Mesenchymal stem cell (in vitro differentiated cells and primary cell): Measurements from ENCODE around the gene PICALM.

ENCODE experiments used
- DNase-seq: peaks from one replicate; pipeline ENCODE4 v3.0.0-alpha.2; 2013
- H2AFZ ChIP-seq: one replicate; pipeline ENCODE4 v1.6.1; 2013; ENCODE audit warnings: low read depth, mild to moderate bottlenecking, control low read depth, inconsistent platforms, low read length, moderate library complexity
- H2AK5ac ChIP-seq: 2 replicates; pipeline ENCODE4 v1.6.1; 2013; ENCODE audit warnings: low read length, moderate library complexity, mild to moderate bottlenecking, inconsistent platforms; ENCODE audit not compliant: severe bottlenecking
- H2BK120ac ChIP-seq: one replicate; pipeline ENCODE4 v1.6.1; 2013; ENCODE audit warnings: low read depth, mild to moderate bottlenecking, inconsistent platforms, low read length, moderate library complexity
- H2BK12ac ChIP-seq, 2 experiments: one replicate each; pipeline ENCODE4 v1.6.1; 2013; ENCODE audit warnings: inconsistent platforms in 2 of 2, low read length in 2 of 2, mild to moderate bottlenecking in 2 of 2, moderate library complexity in 2 of 2, control low read depth in 1 of 2
- H2BK15ac ChIP-seq: one replicate; pipeline ENCODE4 v1.6.1; 2013; ENCODE audit warnings: mild to moderate bottlenecking, low read depth, inconsistent platforms; ENCODE audit not compliant: poor library complexity, severe bottlenecking
- H2BK5ac ChIP-seq: 2 replicates; pipeline ENCODE4 v1.6.1; 2013; ENCODE audit warnings: low read depth, mild to moderate bottlenecking, low read length, control low read depth, inconsistent platforms; ENCODE audit not compliant: poor library complexity, severe bottlenecking
- H3K14ac ChIP-seq, 2 experiments: one replicate each; pipeline ENCODE4 v1.6.1; 2013; ENCODE audit warnings: inconsistent platforms in 2 of 2, low read length in 2 of 2, control low read depth in 1 of 2, mild to moderate bottlenecking in 1 of 2, moderate library complexity in 1 of 2
- H3K18ac ChIP-seq, 2 experiments: one replicate each; pipeline ENCODE4 v1.6.1; 2013; ENCODE audit warnings: inconsistent platforms in 2 of 2, low read length in 2 of 2, control low read depth in 1 of 2, low read depth in 1 of 2, mild to moderate bottlenecking in 1 of 2
- H3K23ac ChIP-seq, 2 experiments: one replicate each; pipeline ENCODE4 v1.6.1; 2013; ENCODE audit warnings: inconsistent platforms in 2 of 2, low read length in 2 of 2, mild to moderate bottlenecking in 2 of 2, moderate library complexity in 2 of 2, control low read depth in 1 of 2
- H3K27ac ChIP-seq: 2 replicates; pipeline ENCODE4 v1.5.1; 2013; ENCODE audit warnings: mild to moderate bottlenecking, moderate library complexity, low read length, control low read depth, inconsistent platforms; ENCODE audit not compliant: poor library complexity, severe bottlenecking
- H3K27me3 ChIP-seq, 2 experiments: 2 replicates each; pipeline versions ENCODE4 v1.6.1 to v1.7.0; 2013; ENCODE audit warnings: low read length in 2 of 2, mild to moderate bottlenecking in 2 of 2, moderate library complexity in 2 of 2, control low read depth in 1 of 2, inconsistent platforms in 1 of 2; ENCODE audit not compliant: control insufficient read depth in 1 of 2, insufficient read depth in 1 of 2
- H3K36me3 ChIP-seq, 2 experiments: 2 replicates each; pipeline versions ENCODE4 v1.6.1 to v1.7.0; 2013; ENCODE audit warnings: low read length in 2 of 2, control low read depth in 1 of 2, inconsistent platforms in 1 of 2, low read depth in 1 of 2, mild to moderate bottlenecking in 1 of 2; ENCODE audit not compliant: insufficient read depth in 2 of 2, control insufficient read depth in 1 of 2
- H3K4ac ChIP-seq, 2 experiments: one replicate each; pipeline ENCODE4 v1.6.1; 2013; ENCODE audit warnings: inconsistent platforms in 2 of 2, low read length in 2 of 2, mild to moderate bottlenecking in 2 of 2, moderate library complexity in 2 of 2, control low read depth in 1 of 2, low read depth in 1 of 2
- H3K4me1 ChIP-seq: 2 replicates; pipeline ENCODE4 v1.6.1; 2013; ENCODE audit warnings: low read depth, low read length, control low read depth; ENCODE audit not compliant: control insufficient read depth, insufficient read depth
- H3K4me2 ChIP-seq: 2 replicates; pipeline ENCODE4 v1.6.1; 2013; ENCODE audit warnings: low read length, mild to moderate bottlenecking, inconsistent platforms; ENCODE audit not compliant: poor library complexity, severe bottlenecking
- H3K4me3 ChIP-seq, 2 experiments: 2 replicates each; pipeline versions ENCODE4 v1.5.1 to v1.7.0; 2013; ENCODE audit warnings: low read length in 2 of 2, mild to moderate bottlenecking in 2 of 2, control low read depth in 1 of 2, low read depth in 1 of 2; ENCODE audit not compliant: insufficient read depth in 1 of 2
- H3K79me1 ChIP-seq: replicated peaks from 2 replicates; pipeline ENCODE4 v1.6.1; 2013; ENCODE audit warnings: mild to moderate bottlenecking, control low read depth, low read length, inconsistent platforms; ENCODE audit not compliant: poor library complexity, severe bottlenecking
- H3K9ac ChIP-seq: 2 replicates; pipeline ENCODE4 v1.7.0; 2013; ENCODE audit warnings: mild to moderate bottlenecking, low read length, moderate library complexity
- H3K9me3 ChIP-seq: 2 replicates; pipeline ENCODE4 v1.7.0; 2013; ENCODE audit warnings: mild to moderate bottlenecking, low read length; ENCODE audit not compliant: control insufficient read depth
- H4K8ac ChIP-seq: one replicate; pipeline ENCODE4 v1.6.1; 2013; ENCODE audit warnings: inconsistent platforms, mild to moderate bottlenecking, low read length, moderate library complexity
- H4K91ac ChIP-seq: one replicate; pipeline ENCODE4 v1.6.1; 2013; ENCODE audit warnings: mild to moderate bottlenecking, low read length, inconsistent platforms
- WGBS: methylation state at CpG from one replicate; pipeline ENCODE4 v1.1.7; 2013; ENCODE audit warnings: mixed read lengths; 5-methylcytosine and 5-hydroxymethylcytosine counted together

Gene PICALM

DNA sequence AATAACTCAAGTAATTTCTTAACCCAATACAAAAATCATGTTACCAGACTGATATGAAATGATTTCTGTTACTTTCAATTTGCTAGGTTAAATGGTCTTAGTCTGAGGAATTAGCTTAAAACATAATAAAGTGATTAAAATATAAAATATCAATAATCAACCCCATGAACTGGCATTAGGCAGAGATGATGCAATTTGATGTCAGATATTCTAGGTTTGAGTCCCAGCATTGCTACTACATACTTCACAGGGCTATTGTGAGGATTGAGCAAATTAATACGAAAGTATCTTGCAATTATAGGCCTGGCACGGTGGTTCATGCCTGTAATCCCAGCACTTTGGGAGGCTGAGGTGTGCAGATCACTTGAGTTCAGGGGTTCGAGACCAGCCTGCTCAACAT lies 66.5 kb downstream of the PICALM start:
- no peak overlapping the region for H4K91ac ChIP-seq
- H3K14ac ChIP-seq: no peak overlapping the region
- no peak for DNase-seq
- no peak overlapping the region for H2BK120ac ChIP-seq
- no peak overlapping the region for H4K8ac ChIP-seq
- 100% methylated on average over 3 of the region's 3 CpGs for WGBS
- H3K4me1 ChIP-seq: peaks cover 2% of the 10 kb centered on the region
- no peak overlapping the region for H2BK12ac ChIP-seq
- no peak overlapping the region for H3K18ac ChIP-seq
- no peak overlapping the region for H2AK5ac ChIP-seq
- H3K23ac ChIP-seq: no peak overlapping the region
- H2AFZ ChIP-seq: no peak overlapping the region
- H3K4ac ChIP-seq: no peak overlapping the region
- H3K9ac ChIP-seq: no peak overlapping the region
- H3K27ac ChIP-seq: no peak overlapping the region
- H3K9me3 ChIP-seq: no peaks in the 10 kb centered on the region
- peaks cover 28 to 97% of the 10 kb centered on the region in 2 experiments for H3K36me3 ChIP-seq
- H3K27me3 ChIP-seq: no peaks in the 10 kb centered on the region
- no peak overlapping the region for H2BK15ac ChIP-seq
- H3K4me2 ChIP-seq: no peak overlapping the region
- H3K79me1 ChIP-seq: peaks cover 23% of the 10 kb centered on the region
- no peak overlapping the region for H2BK5ac ChIP-seq
- no peak overlapping the region for H3K4me3 ChIP-seq

DNA sequence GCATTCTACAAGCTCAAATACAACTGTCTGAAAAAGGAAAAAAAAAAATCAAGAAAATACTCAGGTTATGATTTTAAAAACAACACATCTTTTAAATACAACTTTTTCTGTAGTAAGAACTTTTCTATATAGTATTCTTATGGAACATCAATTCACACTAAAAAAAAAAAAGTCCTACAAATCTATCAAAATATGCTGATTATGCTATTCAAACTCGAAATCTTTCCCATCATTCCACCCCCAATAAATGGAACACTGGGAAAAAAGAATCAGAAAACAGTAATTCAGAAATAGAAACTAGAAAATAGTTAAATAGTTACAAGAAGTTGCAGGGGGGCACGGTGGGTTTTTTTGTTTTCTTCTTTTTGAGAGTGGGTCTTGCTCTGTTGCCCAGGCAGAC lies 77.4 kb downstream of the PICALM start:
- Histone ChIP-seq H3K9me3 (no peaks in the 10 kb centered on the region), H2BK5ac (no peak overlapping the region), H3K27me3 (no peaks in the 10 kb centered on the region), H4K91ac (no peak overlapping the region), H2BK15ac (no peak overlapping the region), H3K79me1 (peaks cover 2% of the 10 kb centered on the region), H2AK5ac (no peak overlapping the region), H2BK120ac (no peak overlapping the region), H3K27ac (no peak overlapping the region), H3K4ac (no peak overlapping the region), H3K4me2 (no peak overlapping the region), H3K36me3 (peaks cover 17 to 99% of the 10 kb centered on the region in 2 experiments), H3K9ac (no peak overlapping the region), H3K4me3 (no peak overlapping the region), H3K23ac (no peak overlapping the region), H3K18ac (no peak overlapping the region), H3K14ac (no peak overlapping the region), H3K4me1 (no peaks in the 10 kb centered on the region), H2BK12ac (no peak overlapping the region), H4K8ac (no peak overlapping the region), H2AFZ (no peak overlapping the region)
- no peak for DNase-seq
- 100% methylated on average over 1 of the region's 2 CpGs for WGBS

- WGBS: no CpG with 5 or more reads among the region's 2 CpGs
- peaks cover 16 to 93% of the 10 kb centered on the region in 2 experiments for H3K36me3 ChIP-seq
- H3K4me2 ChIP-seq: no peak overlapping the region
These were observed 79.1 kb downstream of the PICALM start for GRCh38 chr11:85989746-85990145.

GRCh38 chr11:85988780-85989179 lies 80.1 kb downstream of the PICALM start:
- Histone ChIP-seq H2BK120ac (no peak overlapping the region), H3K9ac (no peak overlapping the region), H3K14ac (no peak overlapping the region), H3K4ac (no peak overlapping the region), H3K4me3 (no peak overlapping the region), H3K9me3 (no peaks in the 10 kb centered on the region), H3K79me1 (peaks cover 2% of the 10 kb centered on the region), H2BK15ac (no peak overlapping the region), H3K27me3 (no peaks in the 10 kb centered on the region), H3K18ac (no peak overlapping the region), H4K91ac (no peak overlapping the region), H3K36me3 (peaks cover 14 to 91% of the 10 kb centered on the region in 2 experiments), H2BK12ac (no peak overlapping the region), H4K8ac (no peak overlapping the region), H2BK5ac (no peak overlapping the region), H3K27ac (no peak overlapping the region), H2AK5ac (no peak overlapping the region), H3K23ac (no peak overlapping the region), H3K4me1 (no peaks in the 10 kb centered on the region), H3K4me2 (no peak overlapping the region), H2AFZ (no peak overlapping the region)
- DNase-seq: no peak
- 94% methylated on average over 3 of the region's 3 CpGs for WGBS

More at GRCh38 chr11:85989746-85990145, 79.1 kb downstream of the PICALM start:
- Histone ChIP-seq H4K8ac (no peak overlapping the region), H2BK120ac (no peak overlapping the region), H3K4ac (no peak overlapping the region), H2AFZ (no peak overlapping the region), H3K4me3 (no peak overlapping the region), H2BK12ac (no peak overlapping the region), H3K18ac (no peak overlapping the region), H3K9ac (no peak overlapping the region), H2BK15ac (no peak overlapping the region), H4K91ac (no peak overlapping the region), H2AK5ac (no peak overlapping the region), H2BK5ac (no peak overlapping the region), H3K23ac (no peak overlapping the region), H3K9me3 (no peaks in the 10 kb centered on the region), H3K14ac (no peak overlapping the region), H3K27ac (no peak overlapping the region), H3K27me3 (no peaks in the 10 kb centered on the region), H3K4me1 (no peaks in the 10 kb centered on the region), H3K79me1 (peaks cover 2% of the 10 kb centered on the region)
- DNase-seq: no peak
